Frontal cortex (tissue), 1 donor: ENCODE data around the gene OR4D5. TPM values are rescaled to one million over a fixed set of nuclear protein-coding genes. Genes with fewer than 3 reads are reported as not detected.

Experiments
- total RNA-seq: library from RNA; depleted of rRNA; stranded (reverse); fragments of >200 nt; gene quantifications from one replicate; pipeline ENCODE4 v1.2.3, GENCODE V29; 2014

OR4D5 gene
- total RNA-seq, 1 donor from 2014 or later: under 0.01 TPM

Other genes starting within 250 kb of the OR4D5 start
- gene ZNF202, start 198.0 kb upstream of the OR4D5 start, total RNA-seq: 14.7 TPM
- gene OR6X1, start 185.1 kb upstream of the OR4D5 start, total RNA-seq: not detected
- not detected for gene OR6M1, start 133.3 kb upstream of the OR4D5 start, total RNA-seq
- gene TMEM225, start 53.9 kb upstream of the OR4D5 start, total RNA-seq: not detected
- not detected for gene OR8D4, start 37.5 kb upstream of the OR4D5 start, total RNA-seq
- not detected for gene OR6T1, start 4.2 kb downstream of the OR4D5 start, total RNA-seq
- gene OR10S1, start 38.2 kb downstream of the OR4D5 start, total RNA-seq: not detected
- gene OR10G6, start 55.5 kb downstream of the OR4D5 start, total RNA-seq: not detected
- gene OR10G4, start 73.4 kb downstream of the OR4D5 start, total RNA-seq: not detected
- not detected for gene OR10G9, start 83.4 kb downstream of the OR4D5 start, total RNA-seq
- not detected for gene OR10G8, start 87.2 kb downstream of the OR4D5 start, total RNA-seq
- not detected for gene OR10G7, start 101.7 kb downstream of the OR4D5 start, total RNA-seq
- gene VWA5A, start 175.8 kb downstream of the OR4D5 start, total RNA-seq: 11.0 TPM
- not detected for gene OR10D3, start 243.7 kb downstream of the OR4D5 start, total RNA-seq